Measurements from ENCODE around the gene IDH3A.

IDH3A gene

DNA sequence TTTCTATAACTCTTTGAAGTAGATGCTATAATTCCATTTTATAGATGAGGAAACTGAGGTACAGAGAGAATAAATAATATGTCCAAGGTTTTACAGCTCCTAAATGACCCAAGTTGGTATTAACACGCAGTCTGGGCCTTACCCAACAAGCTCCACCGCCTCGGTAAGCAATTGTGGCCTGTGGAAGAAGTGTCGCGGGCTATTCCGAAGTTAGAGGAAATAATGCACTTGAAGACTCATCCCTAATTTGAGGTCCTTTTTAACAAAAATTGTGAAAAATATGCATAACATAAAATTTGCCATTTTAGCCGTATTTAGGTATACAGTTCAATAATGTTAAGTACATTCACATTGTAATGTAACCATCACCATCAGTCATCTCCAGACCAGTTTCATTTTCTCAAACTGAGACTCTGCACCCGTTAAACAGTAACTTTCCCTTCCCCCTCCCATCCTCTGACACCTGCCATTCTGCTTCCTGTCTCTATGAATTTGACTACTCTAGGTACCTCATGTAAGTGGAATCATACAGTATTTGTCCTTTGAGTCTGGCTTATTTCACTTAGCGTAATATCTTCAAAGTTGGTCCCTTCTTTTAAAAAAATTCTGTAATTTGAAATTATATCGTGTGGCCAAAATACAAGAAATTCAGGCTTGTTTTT is 18.2 kb downstream of the IDH3A start:
- DNase-seq (ENCODE audit: low spot score), result no peak

DNA sequence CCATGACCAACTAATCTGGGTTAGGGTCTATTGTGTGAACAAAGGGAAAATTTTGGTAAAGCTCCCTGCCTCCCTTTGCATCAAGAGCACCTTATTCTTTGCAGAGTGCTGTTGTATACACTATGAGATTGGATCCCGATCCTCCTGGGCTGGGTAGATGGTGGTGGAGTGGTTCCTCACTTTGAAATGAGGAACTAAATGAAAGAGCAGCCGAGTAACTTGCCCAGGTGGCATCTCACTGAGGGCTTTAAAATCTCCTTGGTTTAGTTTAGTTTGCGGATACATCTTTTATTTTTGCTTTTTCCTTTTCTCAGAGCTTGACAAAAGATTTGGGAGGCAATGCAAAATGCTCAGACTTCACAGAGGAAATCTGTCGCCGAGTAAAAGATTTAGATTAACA is 19.4 kb downstream of the IDH3A start:
- no peak for DNase-seq (ENCODE audit: low spot score)

DNA sequence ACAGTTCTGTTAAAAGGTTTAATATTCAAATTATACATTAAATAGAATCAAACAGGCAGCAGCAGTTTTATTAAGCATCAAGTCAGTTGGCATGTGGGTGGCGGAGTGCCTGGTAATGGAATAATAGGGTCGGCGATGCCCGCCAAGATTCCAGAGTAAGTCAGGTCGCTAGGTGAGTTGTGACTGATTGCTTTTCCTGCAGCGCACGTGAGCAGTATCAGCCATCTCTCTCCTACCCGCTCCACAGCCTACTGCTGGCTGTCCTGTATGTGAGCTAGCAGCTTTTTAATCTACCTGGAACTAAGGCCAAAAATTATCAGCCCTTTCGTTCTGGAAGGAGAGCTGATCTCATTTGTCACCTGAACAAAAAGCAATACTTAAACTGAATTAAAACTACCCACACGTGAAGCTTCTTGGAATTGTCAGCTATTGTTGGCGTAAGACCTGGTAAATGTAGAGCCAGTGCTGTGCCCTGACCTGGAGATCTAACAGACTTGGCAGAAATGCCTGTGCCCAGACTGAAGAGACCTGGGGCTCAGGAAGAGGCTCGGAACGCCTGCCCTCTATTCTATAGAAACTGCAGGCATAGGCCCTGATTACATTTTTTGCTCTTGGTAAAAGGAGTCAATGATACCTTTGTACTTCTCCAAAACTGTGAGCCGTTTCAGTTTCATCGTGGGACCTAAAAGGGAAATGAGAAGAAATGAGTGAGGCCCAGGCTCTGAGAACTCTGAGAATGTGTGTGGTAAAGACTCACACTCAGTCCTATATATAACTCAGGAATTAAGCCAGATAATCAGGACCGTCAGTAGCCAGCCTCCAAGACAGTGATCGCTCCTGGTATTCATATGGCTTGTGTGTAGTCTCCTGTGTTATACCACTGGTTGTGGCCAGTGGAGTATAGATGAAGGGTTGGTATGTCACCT is 21.9 kb downstream of the IDH3A start:
- no peak for DNase-seq (ENCODE audit: low spot score)

DNA sequence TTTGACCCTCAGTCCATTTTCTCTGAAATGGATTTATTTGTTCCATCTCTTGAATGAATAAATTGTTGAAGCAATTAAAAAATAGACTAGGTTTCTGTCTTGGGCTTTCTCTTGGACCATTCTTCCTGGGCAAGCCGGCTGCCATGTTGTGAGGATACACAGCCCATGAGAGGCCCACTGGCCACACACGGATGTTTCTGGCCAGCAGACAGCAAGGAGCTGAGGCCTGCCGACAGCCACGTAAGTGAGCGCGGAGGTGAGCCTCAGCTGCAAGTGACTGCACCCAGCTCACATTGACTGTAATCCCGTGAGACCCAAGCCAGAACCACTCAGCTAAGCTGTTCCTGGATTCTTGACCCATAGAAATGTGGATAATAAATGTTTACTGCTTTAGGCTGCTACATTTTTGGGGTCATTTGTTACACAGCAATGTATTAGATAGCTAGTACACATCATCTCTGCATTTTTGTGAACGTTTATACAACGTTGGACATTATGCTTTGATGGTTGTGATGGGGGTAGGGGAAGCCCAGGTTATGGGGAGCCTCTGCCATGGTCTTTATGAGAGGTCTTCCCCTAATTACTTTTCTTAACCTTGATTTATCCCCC is 22.8 kb downstream of the IDH3A start:
- no peak for DNase-seq (ENCODE audit: low spot score)

DNA sequence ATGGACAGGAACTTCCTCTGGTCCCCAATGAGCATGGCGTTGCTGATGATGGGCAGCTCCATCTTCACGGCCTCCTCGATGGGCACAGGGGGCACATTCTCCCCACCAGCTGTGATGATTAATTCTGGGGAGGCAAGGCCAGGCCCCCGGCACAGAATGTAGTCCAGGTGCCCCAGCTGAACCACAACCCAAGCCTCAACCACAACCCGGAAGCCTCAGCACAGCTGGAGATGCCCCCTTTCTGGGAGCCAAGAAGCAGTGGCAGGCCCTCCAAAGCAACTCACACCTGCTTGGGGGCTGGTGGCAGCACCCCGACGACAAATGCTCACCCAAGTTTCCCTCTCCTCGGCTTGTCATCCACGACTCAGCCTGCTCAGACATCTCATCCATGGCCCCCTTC is 25.2 kb downstream of the IDH3A start:
- DNase-seq (ENCODE audit: low spot score), result no peak

DNA sequence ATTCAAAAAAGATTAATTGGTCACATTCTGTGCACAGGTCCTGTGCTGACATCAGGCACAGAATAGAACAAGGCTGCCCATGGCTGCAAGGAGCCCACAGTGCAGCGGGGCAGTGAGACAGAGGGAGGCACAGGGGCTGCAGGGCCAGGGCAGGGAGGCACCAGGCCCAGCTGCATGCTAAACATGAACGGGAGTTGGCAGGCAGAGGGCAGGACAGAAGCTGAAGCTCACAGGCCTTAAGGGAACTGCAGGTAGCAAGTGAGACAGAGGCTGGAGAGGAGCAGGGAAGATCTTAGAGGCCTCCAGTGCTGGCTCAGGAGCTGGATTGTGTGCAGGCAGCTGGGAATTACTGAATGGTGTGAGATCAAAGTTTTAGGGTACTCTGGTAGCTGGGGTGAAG is 26.2 kb downstream of the IDH3A start:
- no peak for DNase-seq (ENCODE audit: low spot score)

DNA sequence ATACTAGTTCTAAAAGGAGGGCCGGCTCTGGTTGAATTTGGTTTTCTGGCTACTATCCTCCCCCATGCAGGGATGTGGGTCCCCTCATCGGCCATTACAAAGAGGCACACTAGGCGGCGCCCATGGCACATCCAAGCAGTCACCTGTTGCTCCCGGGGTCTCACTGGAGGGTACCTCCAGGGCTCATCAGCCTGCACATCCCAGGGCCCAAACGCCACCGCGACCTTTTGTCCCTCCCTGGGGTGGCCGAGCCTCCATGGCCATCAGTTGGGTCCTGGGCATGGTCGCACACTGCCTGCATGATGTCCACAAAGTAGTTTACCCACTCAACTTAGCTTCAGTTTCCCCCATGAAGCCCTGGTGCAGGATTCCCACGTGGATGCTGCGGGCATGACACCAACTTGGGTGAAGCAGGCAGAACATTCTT is 28.3 kb downstream of the IDH3A start:
- peak; percentile 82 for DNase-seq (ENCODE audit: low spot score)

DNA sequence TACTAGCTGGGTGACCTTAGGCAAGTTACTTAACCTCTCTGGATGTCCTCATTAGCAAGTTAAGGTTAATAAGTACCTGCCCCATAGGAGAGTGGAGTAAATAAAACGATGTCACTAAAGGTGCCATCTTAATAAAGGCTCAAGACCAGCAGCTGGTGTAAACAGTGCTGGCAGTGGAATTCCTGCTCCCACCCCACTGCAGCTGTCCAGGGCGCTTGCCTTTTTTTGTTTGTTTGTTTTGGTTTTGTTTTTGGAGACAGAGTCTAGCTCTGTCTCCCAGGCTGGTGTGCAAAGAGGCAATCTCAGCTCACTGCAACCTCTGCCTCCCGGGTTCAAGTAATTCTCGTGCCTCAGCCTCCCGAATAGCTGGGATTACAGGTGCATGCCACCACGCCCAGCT is 28.9 kb downstream of the IDH3A start:
- no peak for DNase-seq (ENCODE audit: low spot score)

DNA sequence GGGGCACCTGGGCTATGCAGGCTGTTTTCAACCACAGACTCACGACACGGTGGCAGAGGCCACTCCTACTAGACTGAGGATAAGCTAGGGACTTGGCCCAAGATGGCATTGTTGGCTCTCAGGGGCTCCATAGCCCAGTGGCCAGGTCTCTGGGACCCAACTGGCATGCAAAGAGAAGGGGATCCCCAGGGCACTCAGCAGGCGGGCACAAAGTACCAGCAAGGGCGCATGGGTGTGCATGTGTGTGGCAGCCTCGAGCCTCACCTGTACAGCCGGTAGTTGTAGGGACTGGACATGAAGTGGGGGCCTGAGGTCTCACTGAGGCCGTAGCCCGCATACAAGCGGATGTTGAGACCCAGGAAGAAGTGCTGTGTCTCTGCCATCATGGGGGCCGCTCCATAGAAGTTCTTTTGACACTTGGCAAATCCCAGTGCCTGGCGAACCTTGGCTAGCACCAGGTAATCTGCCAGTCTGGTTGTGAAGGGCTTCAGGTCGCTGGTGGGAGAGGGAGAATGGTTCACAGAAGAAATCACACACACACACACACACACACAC is 30.2 kb downstream of the IDH3A start:
- DNase-seq (ENCODE audit: low spot score), result no peak

DNA sequence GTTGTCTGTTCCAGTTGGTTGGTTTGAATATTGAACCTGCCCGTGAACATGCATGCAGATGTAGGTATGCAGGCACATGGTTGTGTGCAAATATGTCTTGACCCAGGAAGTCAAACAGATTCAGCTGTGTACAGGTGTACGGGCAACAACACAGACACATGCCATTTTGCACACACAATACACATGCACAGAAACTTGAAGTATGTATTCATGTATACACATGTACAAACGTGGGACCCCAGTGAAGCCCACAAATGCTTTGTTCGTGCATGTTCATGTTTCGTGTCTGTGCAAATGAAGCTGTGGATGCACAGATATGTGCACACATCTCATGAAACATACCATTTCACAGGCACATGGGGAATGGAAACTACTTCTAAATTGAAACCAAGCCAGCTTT is 30.7 kb downstream of the IDH3A start:
- no peak for DNase-seq (ENCODE audit: low spot score)

DNA sequence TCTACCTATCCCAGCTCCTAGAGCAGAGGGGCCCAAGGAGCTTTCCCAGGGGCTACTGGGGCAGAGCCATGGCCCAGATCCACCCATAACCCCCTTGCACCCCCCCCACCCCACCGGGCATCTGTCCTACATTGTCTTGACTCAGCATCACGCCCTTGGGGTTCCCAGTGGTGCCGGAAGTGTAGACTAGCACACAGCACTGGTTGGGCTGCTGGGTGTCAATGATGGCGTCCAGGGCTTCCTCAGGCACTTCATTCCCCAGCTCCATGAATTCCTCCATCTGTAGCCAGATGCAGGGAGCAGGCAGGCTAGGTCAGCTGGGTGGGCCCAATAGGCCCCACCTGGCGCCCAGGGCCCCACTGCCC is 33.2 kb downstream of the IDH3A start:
- no peak for DNase-seq (ENCODE audit: low spot score)

DNA sequence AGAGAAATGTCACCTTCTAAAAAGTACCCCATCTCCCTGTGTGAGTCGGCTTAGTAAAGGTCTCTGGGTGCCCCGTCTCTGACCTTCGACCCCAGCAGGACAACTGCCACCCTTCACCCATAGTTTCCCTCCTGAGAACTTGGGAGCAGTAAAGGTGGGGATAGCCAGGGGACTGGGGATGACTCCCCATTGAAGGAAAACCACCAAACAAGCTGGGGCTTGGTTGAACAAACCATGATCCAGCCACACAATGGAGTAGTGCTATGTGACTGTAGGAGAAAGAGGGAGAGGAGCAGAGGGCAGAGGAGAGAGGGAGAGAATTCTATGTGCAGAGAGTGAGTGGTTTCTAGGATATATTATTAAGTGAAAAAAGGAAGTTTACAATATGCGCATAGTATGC is 33.7 kb downstream of the IDH3A start:
- no peak for DNase-seq (ENCODE audit: low spot score)

DNA sequence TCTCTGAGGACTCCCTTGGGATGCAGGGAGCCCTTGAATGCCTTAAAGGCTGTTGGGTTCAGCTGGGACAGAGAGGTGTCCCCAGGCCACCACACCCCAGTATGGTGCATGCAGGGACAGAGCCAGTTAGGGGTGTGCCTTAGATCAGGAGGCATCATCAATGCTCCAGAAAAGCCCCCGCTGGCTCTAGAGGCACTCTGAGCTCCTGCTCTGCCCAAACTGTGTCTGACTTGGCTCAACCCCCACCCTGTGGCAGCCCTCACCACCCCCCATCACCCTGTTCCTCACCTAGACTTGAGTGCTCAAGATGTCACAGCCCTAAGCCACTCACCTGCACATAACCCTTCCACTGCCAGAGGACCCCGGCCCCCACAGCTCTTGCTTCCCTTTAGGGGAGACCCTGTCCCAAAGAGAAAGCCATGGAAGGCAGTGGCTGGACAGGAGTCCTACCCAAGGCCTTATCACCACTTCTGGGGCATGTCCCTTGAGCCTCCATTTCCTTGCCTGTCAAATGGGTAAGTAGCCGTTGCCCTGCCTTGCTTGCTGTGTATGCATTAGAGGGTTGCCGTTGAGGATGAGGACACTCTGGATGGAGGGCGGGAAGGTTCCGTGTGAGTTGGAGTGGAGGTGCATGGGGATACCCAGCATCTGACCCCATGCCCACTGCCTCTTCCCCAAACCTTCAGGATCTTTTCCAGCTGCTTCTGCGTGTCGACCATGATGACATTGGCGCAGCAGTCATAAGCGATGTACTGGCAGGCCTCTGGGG is 43.8 kb downstream of the IDH3A start:
- no peak for DNase-seq (ENCODE audit: low spot score)

DNA sequence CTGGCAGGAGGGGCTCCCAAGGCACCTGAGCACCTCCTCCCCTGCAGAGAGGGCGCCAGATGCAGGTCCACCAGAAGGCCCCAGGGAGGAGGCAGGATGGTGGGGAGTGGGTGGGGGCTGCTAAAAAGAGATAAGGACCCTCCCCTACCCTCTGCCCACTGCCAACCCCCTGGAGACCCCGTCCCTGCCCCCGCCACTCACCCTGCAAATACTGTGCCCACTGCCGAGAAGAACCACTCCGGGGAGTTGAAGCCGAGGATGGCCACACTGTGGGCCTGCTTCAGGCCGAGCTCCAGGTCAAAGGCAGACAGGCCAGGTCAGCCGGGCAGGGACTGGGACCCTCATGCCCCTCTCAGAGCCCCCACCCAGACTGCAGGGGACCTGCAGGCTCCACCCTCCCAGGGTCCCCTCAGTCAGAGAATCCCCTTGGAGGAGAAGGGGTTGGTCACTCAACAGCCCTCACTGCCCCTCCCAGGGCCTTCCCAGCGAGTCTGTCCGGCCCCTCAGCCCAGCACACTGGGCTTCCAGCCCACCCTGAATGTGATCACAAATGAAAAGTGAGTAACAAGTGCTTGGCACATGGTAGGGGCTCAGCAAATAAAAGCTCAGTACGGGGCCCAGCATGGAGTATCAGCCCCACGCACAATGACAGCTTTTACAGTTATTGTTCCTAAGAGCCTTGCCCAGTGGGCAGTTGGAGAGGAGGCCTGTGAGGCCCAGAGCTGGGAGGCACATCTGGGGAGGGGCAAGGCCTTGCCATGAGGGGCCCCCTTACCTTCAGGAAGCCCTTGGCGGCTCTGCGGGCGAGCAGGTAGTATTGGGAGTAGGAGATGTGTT is 44.8 kb downstream of the IDH3A start:
- DNase-seq (ENCODE audit: low spot score), result no peak

DNA sequence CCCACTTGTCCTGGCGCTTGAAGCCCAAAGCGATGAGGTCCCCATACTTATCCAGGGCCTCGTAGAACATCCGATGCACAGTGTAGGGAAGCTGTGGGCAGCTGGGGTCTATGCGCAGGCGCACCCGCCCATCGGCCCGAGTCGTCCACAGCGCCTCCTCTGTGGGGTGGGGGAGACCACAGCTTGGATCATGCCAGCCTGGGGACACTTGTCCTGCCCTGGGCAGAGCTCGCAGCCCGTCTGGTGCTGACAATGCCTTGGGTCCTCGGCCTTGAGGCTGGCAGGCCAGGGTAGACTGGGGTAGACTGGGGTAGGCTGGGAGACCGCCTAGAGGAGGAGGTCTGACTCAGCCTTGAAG is 45.4 kb downstream of the IDH3A start:
- no peak for DNase-seq (ENCODE audit: low spot score)

DNA sequence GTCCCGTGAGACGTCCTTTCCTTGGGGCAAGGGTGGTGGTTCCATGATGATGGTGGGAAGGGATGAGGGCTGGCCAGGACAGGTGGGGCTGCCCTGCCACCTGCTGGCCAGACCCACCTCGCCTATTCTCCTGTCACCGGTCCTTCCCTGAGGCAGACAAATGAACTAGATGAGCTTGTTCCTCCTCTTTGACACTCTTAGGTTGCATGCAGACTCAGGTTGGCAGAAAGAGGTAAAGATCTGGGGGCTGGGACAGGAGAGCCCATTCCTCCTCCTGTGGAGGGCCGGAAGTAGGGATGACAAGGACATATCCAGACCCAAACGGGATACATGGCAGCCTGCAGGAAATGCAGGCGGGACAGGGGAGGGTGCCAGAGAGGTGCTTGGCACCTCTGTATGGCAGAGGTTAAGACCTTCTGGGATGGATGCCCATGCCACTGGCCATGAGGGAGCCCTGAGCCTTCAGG is 46.6 kb downstream of the IDH3A start:
- DNase-seq (ENCODE audit: low spot score), result peak; percentile 84

DNA sequence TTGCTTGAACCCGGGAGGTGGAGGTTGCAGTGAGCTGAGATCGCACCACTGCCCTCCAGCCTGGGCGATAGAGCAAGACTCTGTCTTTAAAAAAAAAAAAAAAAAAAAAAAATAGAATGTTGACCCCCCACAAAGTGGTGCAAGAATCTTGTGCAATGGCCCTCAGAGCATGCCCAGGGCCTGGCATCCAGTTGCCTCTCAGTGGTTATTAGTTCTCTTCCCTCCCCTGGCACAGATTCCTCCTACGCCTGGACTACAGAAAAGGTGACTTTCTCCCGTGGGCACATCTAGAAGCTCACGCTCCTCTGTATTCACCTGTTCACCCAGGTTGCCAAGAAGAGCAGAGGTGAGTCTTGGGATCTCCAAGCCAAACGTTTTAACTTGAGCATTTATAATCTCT is 48.5 kb downstream of the IDH3A start:
- DNase-seq (ENCODE audit: low spot score), result no peak

DNA sequence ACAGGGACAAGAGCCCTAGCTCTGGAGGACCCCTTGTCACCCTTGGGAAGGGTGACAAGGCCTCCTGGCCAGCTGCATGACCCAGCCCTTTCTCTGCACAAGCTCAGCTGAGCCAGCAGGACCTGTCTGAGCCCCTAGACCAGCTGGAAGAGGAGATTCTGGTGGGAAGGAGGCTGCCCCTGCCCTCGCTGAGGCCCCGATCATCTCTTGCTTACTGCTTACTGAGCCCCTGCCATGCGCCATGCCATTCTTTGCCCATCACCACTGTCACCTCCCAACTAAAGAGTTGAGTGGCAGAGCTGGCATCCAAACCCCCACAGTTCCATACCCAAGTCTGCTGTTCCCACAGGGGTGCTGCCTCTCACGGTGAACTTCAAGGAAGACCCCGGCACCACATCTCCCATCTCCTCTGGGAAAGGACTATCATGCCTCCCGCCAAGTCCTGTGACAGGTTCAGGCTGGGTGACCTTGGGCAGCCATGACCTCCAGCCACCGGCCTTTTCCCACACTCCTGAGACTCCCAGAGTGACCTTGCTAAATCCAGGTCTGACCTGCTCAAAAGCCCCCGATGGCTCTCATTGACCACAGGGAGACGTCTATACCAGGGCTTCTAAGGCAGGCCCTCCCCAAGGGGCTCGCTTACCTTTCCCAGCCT is 51.2 kb downstream of the IDH3A start:
- DNase-seq (ENCODE audit: low spot score), result no peak

DNA sequence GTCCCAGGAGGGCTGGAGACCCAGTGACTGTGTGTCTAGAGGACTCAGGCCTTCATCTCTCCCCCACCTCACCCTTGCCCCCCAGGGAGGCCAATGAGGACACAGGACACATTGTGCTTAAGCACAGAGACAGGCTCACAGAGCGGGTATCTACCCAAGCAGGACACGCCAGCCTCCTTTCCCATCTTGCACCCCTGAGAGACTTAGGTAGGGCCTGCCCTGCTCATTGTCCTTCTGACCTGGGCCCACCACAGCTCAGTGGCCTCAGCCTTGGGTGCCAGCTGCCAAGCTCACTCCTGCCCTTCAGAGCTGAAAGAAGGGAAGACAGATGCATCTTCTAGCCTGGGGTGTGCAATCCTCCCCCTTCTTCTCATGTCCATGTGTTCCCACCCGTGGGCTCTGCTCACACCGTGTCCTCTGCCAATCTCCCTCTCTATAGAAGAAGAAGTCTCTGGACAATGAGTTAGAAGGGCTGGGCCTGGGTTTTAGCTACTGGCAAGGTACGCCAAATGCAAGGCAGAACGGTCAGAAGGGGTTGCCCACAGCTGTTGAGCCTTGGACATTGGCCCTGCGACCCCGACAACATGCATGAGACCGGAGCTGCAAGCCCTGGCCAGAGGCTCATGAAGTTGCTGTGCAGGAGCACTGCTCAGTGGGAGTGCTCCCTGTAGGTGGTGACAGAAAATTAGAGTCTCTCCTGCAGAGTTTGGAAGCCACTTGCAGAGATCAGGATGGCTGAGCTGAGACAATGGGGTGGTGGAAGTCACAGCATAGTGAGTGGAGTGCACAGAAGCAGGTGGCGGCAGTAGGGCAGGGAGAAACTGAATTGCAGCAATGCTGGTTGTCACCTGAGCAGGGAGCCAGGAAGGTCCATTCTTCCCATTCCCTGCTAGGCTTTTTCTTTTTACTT is 52.4 kb downstream of the IDH3A start:
- DNase-seq (ENCODE audit: low spot score), result no peak

All from iPS-NIHi11 (cell line).